Myocyte (in vitro differentiated cells): ENCODE measurements around the gene GGCX. TPM values are rescaled to one million over a fixed set of nuclear protein-coding genes. Genes with fewer than 3 reads are reported as not detected.

Experiments used
- DNase-seq: peaks from one replicate; pipeline ENCODE4 v3.0.0-alpha.2; 2012; ENCODE audit warnings: low read depth
- total RNA-seq: library from RNA; depleted of rRNA; stranded (reverse); fragments of >200 nt; gene quantifications from 2 replicates; pipeline ENCODE4 v1.2.3, GENCODE V29; 2014

GGCX gene
- total RNA-seq, 1 donor from 2014 or later = 78.1 TPM

DNA sequence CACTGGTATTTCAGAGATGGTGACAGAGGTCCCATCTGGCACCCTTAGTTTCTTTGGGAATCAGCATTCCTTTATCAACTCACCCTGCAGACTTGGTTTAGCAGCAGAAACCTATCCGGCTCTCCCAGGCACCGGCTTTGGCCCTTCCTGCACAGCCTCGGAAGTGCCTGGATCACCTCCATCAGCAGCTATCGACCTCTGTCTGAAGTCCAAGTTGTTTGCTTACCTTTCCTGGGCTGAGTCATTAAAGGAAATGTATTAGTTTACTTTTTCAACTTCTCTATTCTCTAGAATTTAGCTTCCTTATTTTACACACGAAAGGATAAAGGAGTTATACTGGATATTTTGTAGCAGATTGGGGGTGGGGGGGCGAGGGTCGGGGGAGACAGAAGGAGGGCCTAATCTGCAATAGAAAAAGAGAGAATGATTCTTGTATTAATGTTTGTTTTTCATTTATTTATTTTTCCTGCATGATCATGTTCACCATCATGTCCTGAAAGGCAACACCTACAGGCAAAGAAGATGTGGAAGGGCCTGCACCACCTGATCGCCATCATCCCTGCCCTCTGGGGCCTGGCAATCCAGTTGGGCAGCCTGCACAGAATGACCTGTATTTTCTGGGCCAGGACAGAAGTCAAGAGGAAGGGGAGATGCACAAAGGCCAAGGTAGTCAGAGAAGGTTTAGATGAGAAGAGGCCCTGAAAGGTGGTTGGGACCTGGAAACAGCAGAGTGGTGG, 44.5 kb downstream of the GGCX start:
- DNase-seq = no peak

DNA sequence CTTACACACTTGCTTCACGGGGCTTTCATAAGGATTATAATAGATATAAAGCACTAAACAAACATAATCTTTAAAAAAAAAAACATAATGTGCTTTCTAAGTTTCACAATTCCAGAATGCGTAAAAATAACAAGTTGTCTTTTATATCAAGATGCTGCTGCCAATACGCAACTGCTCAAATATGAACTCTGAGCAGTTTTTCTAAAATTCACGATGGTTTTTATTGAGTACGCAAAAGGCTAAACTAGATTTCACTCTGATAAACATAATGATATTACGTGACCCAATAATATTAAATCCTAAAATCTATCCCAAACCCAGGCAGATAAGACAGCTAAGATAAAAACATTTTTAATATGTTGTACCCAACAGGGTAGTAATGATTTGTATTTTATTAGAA, 47.0 kb downstream of the GGCX start:
- DNase-seq = no peak

- DNase-seq = peak; percentile 73
Measured at GRCh38 chr2:85511008-85511811, 50.1 kb downstream of the GGCX start.

- DNase-seq = peak; percentile 31
Measured at GRCh38 chr2:85506768-85507181, 54.5 kb downstream of the GGCX start.

DNA sequence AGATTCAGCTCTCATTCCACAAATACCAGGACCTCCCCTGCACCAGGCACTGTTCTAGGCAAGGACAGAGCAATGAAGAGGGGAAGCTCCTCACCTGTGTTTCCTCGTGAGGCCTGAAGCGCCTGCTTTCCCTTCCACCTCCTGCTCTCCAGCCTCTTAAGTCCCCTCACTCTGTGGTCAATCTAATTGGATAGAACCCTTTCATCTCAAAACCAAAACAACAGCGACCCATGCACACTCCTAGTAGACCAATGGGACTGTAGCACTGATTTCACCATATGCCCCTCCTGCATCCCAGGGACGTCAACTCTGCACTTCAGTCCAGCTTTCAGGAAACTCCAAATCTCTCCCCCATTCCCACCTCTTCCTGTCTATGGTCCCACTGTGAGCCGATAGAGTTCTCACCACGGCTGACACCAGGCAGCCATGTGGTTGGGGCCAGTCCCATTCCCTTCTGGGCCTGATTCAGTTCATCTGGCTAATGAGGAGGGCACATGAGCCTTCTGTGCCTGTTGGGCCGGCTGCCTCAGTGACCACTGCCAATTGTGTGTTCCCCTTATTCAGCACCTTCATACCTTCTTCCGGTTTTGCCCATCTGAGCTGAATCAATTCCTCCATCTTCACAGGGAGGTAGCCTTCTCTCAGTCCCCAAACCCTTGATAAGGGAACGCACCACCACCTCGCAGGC, 55.6 kb downstream of the GGCX start:
- peak; percentile 37 for DNase-seq

GRCh38 chr2:85504778-85505261, 56.5 kb downstream of the GGCX start:
- DNase-seq = peak; percentile 99

DNA sequence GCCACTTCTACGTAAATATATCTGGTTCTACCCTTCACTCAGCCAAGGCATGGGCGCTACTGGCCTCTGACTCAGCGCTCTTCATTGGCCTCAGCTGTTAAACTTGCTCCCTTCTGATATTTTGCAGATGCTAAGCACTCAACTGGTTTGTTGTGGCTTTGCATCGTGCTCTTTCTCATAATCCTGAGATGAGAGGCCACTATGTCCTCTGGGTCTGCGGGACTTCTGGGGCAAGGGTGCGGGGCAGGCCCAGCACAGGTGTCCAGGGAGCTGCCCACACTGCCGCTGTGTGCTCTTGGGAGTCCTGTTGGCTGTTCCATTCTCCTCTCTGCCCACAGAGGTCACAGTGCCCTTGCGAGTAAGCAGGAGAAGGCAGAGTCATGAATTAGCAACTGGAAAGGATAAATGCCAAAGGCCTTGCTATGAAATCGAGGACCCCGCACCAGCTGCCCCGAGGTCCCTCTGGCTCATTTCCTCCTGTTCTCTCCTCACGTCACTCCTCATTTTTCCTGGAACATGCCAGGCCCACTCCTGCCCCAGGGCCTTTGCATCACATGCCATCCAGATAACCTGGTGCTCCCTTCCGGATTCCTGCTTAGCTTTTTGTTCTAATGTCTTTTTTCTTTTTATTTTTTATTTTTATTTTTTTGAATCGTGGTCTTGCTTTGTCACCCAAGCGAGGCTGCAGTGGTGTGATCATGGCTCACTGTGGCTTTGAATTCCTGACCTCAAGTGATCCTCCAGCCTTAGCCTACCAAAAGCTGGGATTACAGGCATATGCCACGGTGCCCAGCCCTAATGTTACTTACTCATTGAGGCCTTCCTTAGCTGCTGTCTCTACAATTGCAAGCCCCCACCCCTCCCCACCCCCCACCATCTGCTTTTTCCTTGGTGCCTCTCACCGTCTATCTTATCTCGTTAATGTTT, 57.2 kb downstream of the GGCX start:
- peak; percentile 98 for DNase-seq

GRCh38 chr2:85503168-85503850, 58.0 kb downstream of the GGCX start:
- DNase-seq = peak; percentile 50

- DNase-seq = peak; percentile 14
Measured at GRCh38 chr2:85502720-85503119, 58.6 kb downstream of the GGCX start.

- DNase-seq = no peak
Measured at GRCh38 chr2:85501248-85501647, 60.0 kb downstream of the GGCX start.

- no peak for DNase-seq
Measured at GRCh38 chr2:85497944-85498630, 63.2 kb downstream of the GGCX start.

- no peak for DNase-seq
Measured at GRCh38 chr2:85496436-85496835, 64.9 kb downstream of the GGCX start.

Other genes with a start within 250 kb of the GGCX start
- gene TGOLN2, start 233.5 kb downstream of the GGCX start, total RNA-seq = 78.3 and 88.1 TPM in 2 replicates
- 37.4 and 39.9 TPM in 2 replicates for gene RETSAT, start 207.0 kb downstream of the GGCX start, total RNA-seq
- gene ELMOD3, start 206.7 kb downstream of the GGCX start, total RNA-seq = 19.4 and 28.6 TPM in 2 replicates
- gene CAPG, start 151.1 kb downstream of the GGCX start, total RNA-seq = 53.7 and 59.0 TPM in 2 replicates
- gene SH2D6, start 142.8 kb downstream of the GGCX start, total RNA-seq = 4.9 and 5.3 TPM in 2 replicates
- 211 and 302 TPM in 2 replicates for gene MAT2A, start 22.3 kb downstream of the GGCX start, total RNA-seq
- gene VAMP8, start 16.1 kb upstream of the GGCX start, total RNA-seq = 9.5 and 9.8 TPM in 2 replicates
- gene VAMP5, start 22.9 kb upstream of the GGCX start, total RNA-seq = 127 and 153 TPM in 2 replicates
- 174 and 313 TPM in 2 replicates for gene RNF181, start 34.3 kb upstream of the GGCX start, total RNA-seq
- gene TMEM150A, start 41.2 kb upstream of the GGCX start, total RNA-seq = 22.7 and 24.9 TPM in 2 replicates
- gene C2orf68, start 50.6 kb upstream of the GGCX start, total RNA-seq = 20.2 and 28.5 TPM in 2 replicates
- gene USP39, start 54.7 kb upstream of the GGCX start, total RNA-seq = 47.7 and 81.2 TPM in 2 replicates
- gene SFTPB, start 106.7 kb upstream of the GGCX start, total RNA-seq = not detected in 2 replicates
- gene GNLY, start 132.9 kb upstream of the GGCX start, total RNA-seq = 1.4 TPM in 1 of 2 replicates, not detected in the other
- 7.2 and 8.3 TPM in 2 replicates for gene ATOH8, start 192.5 kb upstream of the GGCX start, total RNA-seq